ENCODE data around the gene KCTD2.
"Not testable (repeated sequence)": the region's sequence is repeated elsewhere in the genome, so short reads cannot be mapped to it uniquely, and the experiment has no call there.

KCTD2 gene

DNA sequence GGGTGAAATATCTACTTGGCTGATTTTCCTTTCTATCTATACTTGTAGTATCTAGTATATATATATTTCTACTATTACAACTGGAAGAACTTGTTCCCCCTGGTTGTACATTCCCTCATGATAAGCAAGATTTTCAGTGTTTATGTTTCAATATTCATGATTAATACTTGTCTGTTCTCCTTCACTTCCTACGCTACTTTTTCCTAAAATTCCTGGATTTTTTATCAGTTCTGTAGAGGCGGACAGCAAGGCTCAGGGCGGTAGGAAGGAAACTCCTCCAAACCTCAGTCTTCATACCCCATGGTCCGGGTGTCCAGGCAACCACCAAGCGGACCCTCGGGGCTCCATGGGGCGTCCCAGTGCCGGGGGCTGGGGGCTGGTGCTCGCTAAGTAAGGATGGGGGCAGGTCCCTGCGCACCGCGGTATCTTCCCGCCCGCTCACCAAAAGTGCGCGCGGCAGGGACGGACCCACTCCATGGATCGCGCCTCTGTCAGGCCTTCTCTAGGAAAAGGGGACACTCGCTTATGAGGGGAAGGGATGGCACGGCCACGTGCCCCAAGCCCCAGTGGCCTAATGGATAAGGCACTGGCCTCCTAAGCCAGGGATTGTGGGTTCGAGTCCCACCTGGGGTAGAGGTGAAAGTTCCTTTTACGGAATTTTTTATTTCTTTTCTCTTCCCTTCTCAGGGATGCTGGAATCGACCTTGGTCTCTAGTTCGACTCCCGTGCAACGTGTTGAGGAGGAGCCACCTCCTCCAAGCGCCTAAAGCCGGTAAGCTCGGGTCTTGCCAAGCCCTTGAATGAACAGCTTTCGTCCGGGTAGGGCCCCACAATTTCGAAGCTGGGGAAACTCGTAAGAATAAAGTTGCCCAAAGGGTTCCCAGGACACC is 13.4 kb upstream of the KCTD2 start:
- peak; percentile 87 for DNase-seq (ENCODE audit: low read depth)
- peak overlapping the region; percentile 89 for H3K4me3 ChIP-seq (ENCODE audit: low read depth, low read length)
- TF ChIP-seq MYC (IDR thresholded peaks at IDR 0.05; ENCODE audit: low read depth, low read length) (peak; percentile 97), POLR2A (IDR thresholded peaks at IDR 0.05; ENCODE audit: extremely low read depth, insufficient read length) (no peak)
- TF ChIP-seq, protein P1, sequence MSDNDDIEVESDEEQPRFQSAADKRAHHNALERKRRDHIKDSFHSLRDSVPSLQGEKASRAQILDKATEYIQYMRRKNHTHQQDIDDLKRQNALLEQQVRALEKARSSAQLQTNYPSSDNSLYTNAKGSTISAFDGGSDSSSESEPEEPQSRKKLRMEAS (IDR thresholded peaks at IDR 0.05; ENCODE audit: low read depth, low read length), result peak; percentile 98
- TF ChIP-seq, protein P2, sequence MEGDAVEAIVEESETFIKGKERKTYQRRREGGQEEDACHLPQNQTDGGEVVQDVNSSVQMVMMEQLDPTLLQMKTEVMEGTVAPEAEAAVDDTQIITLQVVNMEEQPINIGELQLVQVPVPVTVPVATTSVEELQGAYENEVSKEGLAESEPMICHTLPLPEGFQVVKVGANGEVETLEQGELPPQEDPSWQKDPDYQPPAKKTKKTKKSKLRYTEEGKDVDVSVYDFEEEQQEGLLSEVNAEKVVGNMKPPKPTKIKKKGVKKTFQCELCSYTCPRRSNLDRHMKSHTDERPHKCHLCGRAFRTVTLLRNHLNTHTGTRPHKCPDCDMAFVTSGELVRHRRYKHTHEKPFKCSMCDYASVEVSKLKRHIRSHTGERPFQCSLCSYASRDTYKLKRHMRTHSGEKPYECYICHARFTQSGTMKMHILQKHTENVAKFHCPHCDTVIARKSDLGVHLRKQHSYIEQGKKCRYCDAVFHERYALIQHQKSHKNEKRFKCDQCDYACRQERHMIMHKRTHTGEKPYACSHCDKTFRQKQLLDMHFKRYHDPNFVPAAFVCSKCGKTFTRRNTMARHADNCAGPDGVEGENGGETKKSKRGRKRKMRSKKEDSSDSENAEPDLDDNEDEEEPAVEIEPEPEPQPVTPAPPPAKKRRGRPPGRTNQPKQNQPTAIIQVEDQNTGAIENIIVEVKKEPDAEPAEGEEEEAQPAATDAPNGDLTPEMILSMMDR (IDR thresholded peaks at IDR 0.05; ENCODE audit: low read depth, low read length), result no peak

DNA sequence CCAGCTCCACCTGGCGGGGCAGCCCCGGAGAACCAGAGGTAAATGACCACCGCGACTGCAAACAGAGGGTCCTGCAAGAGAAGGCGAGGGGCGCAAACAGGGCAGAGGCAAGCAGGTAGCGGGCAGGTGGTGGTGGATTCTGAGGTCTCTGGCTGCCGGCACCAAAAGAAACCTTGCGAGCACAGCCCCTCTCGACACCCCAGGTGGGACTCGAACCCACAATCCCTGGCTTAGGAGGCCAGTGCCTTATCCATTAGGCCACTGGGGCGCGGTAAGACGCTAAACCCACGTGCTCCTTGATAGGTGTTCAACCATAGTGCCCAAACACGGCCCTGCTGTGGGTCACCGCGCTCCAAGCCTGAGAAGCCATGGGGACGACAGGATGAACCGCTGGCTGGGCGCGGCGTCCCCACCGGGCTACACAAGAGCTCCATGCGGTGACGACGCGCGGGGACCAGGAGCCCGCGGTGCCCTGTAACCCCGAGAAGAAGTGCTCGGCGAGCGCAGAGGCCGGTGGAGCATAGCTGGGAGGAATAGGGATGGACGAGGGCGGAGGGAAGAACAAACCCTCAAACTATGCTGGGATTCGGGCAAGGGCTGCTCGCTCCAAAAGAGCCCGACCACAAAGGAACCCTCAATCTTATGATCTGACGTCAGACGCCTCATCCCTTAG is 12.7 kb upstream of the KCTD2 start:
- DNase-seq (ENCODE audit: low read depth), result peak; percentile 90
- H3K4me3 ChIP-seq (ENCODE audit: low read depth, low read length), result peak overlapping the region; percentile 89
- peak; percentile 94 for TF ChIP-seq MYC (IDR thresholded peaks at IDR 0.05; ENCODE audit: low read depth, low read length)
- TF ChIP-seq, protein P1 (IDR thresholded peaks at IDR 0.05; ENCODE audit: low read depth, low read length), result peak; percentile 97
- TF ChIP-seq, protein P2 (IDR thresholded peaks at IDR 0.05; ENCODE audit: low read depth, low read length), result no peak

DNA sequence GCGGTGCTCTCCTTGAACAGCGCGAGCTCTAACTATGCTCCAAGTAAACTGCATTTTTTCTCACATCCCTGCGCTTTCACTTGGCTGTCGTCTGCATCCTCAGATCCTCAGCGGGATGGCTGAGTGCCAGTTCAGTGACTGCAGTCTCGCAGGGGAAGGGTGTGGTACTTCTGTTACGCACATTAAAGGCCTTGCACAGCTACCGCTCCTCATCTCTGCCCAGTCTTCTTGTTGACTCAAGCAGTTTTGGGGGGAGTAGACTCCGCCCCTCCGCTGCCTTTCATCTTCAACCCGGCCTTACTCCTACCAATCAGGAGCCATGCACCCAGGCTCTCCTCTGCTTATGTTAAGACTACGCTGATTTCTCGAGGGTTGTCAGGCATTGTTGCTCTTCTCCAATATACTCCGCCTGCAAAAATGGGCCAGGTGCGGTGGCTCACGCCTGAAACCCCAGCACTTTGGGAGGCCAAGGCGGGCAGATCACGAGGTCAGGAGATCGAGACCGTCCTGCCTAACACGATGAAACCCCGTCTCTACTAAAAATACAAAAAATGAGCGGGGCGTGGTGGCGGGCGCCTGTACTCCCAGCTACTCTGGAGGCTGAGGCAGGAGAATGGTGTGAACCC is 10.3 kb upstream of the KCTD2 start:
- H3K4me3 ChIP-seq (ENCODE audit: low read depth, low read length), result no peak overlapping the region
- no peak for DNase-seq (ENCODE audit: low read depth)
- TF ChIP-seq, protein P2 (IDR thresholded peaks at IDR 0.05; ENCODE audit: low read depth, low read length), result no peak
- TF ChIP-seq POLR2A (IDR thresholded peaks at IDR 0.05; ENCODE audit: extremely low read depth, insufficient read length) (no peak), MYC (IDR thresholded peaks at IDR 0.05; ENCODE audit: low read depth, low read length) (no peak)
- TF ChIP-seq, protein P1 (IDR thresholded peaks at IDR 0.05; ENCODE audit: low read depth, low read length), result no peak

DNA sequence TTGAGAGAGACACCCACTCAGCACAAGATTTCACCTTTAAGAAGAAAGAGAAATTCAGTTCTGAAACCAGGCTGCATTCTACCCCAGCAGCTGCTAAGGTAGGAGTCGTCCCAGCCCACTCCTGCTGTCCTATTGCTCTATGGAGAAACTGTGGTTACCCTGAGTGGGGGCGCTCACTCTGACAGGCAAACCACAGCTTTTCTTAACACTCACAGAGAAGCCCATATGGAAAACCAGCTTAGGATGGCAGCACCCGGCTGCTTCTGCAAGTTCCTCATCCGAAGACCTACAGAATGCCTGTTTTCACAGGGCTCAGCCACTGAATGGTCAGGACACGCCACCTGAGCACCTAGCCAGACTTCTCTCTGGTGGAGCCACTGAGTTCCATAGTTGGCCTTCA is 7.8 kb upstream of the KCTD2 start:
- no peak overlapping the region for H3K4me3 ChIP-seq (ENCODE audit: low read depth, low read length)
- DNase-seq (ENCODE audit: low read depth), result peak; percentile 61
- TF ChIP-seq MYC (IDR thresholded peaks at IDR 0.05; ENCODE audit: low read depth, low read length) (no peak), POLR2A (IDR thresholded peaks at IDR 0.05; ENCODE audit: extremely low read depth, insufficient read length) (no peak)
- TF ChIP-seq, protein P1 (IDR thresholded peaks at IDR 0.05; ENCODE audit: low read depth, low read length), result no peak
- TF ChIP-seq, protein P2 (IDR thresholded peaks at IDR 0.05; ENCODE audit: low read depth, low read length), result no peak

DNA sequence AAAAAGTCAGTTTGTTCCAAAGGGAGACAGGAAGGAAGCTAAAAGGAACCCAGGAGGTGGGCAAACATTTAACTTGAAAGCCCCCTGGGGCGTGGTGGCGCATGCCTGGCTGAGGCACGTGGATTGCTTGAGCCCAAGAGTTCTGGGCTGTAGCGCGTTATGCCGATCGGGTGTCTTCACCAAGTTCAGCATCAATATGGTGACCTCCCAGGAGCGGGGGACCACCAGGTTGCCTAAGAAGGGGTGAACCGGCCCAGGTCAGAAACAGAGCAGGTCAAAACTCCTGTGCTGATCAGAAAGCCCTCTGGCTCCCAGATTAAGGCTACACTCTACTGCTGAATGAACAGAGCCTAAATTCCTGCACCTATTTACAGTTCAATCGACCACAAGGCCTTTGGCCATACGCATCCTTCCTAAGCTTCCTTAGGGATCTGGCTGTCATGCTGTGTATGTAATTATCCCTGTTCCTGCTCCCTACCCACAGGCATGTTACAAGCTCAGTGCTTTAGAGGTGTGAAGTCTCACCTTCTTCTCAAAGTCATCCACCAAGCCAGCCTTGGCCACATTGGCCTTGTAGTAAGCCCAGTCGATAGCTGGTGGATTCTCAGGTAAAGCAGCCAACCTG is 5.3 kb upstream of the KCTD2 start:
- DNase-seq (ENCODE audit: low read depth), result no peak
- TF ChIP-seq, protein P1 (IDR thresholded peaks at IDR 0.05; ENCODE audit: low read depth, low read length), result no peak
- TF ChIP-seq MYC (IDR thresholded peaks at IDR 0.05; ENCODE audit: low read depth, low read length), result no peak
- no peak for TF ChIP-seq POLR2A (IDR thresholded peaks at IDR 0.05; ENCODE audit: extremely low read depth, insufficient read length)
- TF ChIP-seq, protein P2 (IDR thresholded peaks at IDR 0.05; ENCODE audit: low read depth, low read length), result no peak
- no peak overlapping the region for H3K4me3 ChIP-seq (ENCODE audit: low read depth, low read length)

DNA sequence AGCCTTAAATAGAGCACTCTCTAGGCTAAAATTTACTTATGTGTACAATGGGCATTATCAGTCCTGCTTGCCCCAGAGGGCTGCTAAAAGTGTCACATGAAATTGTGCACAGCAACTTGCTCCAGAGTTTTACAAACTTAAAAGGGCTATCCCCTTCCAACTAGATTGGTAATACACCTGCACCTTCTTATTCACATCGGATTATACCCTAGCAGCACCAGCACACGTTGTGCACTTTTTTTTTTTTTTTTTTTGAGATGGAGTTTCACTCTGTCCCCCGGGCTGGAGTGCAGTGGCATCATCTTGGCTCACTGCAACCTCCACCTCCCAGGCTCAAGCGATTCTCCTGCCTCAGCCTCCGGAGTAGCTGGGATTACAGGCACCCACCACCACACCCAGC is 3.2 kb upstream of the KCTD2 start:
- DNase-seq (ENCODE audit: low read depth); H3K4me3 ChIP-seq (ENCODE audit: low read depth, low read length): not testable (repeated sequence)

Data from NB4 (cell line).